Type B pancreatic cell (in vitro differentiated cells): ENCODE data around the gene RAD9A. TPM values are rescaled to one million over a fixed set of nuclear protein-coding genes. Genes with fewer than 3 reads are reported as not detected.

Experiments
- DNase-seq: peaks from one replicate; pipeline ENCODE4 v3.0.0; 2021; ENCODE audit warnings: mixed read lengths; ENCODE audit not compliant: unreplicated experiment; ENCODE audit errors: extremely low spot score
- H3K27ac Mint-ChIP-seq: 2 replicates; pipeline ENCODE4 v1.8.0; 2021; ENCODE audit warnings: mild to moderate bottlenecking, mixed read lengths
- H3K27me3 Mint-ChIP-seq: 2 replicates; pipeline ENCODE4 v1.8.0; 2021; ENCODE audit warnings: mixed read lengths
- H3K36me3 Mint-ChIP-seq: 2 replicates; pipeline ENCODE4 v1.8.0; 2021; ENCODE audit warnings: mixed read lengths
- H3K4me1 Mint-ChIP-seq: one replicate; pipeline ENCODE4 v1.8.0; 2021; ENCODE audit warnings: mixed read lengths; ENCODE audit not compliant: unreplicated experiment
- H3K4me3 Mint-ChIP-seq: 2 replicates; pipeline ENCODE4 v1.8.0; 2021; ENCODE audit warnings: mild to moderate bottlenecking, mixed read lengths
- H3K9me3 Mint-ChIP-seq: 2 replicates; pipeline ENCODE4 v1.8.0; 2021; ENCODE audit warnings: mixed read lengths
- CTCF ChIP-seq: fragments of 200-600 bp; sonication (generic); conservative IDR thresholded peaks from 2 replicates; pipeline ENCODE4 v1.5.0; 2021; ENCODE audit warnings: antibody characterized with exemption, mild to moderate bottlenecking
- long read RNA-seq: library from polyadenylated mRNA; unstranded; transcript quantifications from one replicate; pipeline ENCODE4 v2.0.0, GENCODE V29; 2020
- total RNA-seq: library from RNA; stranded (reverse); gene quantifications from 2 replicates; pipeline ENCODE4 v1.2.1, GENCODE V29; 2021; ENCODE audit warnings: low replicate concordance

Gene RAD9A
- 29.5 and 41.2 TPM in 2 replicates for total RNA-seq
- long read RNA-seq, partial matches to known transcripts, result 0 of 3 reads
- long read RNA-seq, other reads (novel, unspliced or antisense), result 3 of 3 reads

DNA sequence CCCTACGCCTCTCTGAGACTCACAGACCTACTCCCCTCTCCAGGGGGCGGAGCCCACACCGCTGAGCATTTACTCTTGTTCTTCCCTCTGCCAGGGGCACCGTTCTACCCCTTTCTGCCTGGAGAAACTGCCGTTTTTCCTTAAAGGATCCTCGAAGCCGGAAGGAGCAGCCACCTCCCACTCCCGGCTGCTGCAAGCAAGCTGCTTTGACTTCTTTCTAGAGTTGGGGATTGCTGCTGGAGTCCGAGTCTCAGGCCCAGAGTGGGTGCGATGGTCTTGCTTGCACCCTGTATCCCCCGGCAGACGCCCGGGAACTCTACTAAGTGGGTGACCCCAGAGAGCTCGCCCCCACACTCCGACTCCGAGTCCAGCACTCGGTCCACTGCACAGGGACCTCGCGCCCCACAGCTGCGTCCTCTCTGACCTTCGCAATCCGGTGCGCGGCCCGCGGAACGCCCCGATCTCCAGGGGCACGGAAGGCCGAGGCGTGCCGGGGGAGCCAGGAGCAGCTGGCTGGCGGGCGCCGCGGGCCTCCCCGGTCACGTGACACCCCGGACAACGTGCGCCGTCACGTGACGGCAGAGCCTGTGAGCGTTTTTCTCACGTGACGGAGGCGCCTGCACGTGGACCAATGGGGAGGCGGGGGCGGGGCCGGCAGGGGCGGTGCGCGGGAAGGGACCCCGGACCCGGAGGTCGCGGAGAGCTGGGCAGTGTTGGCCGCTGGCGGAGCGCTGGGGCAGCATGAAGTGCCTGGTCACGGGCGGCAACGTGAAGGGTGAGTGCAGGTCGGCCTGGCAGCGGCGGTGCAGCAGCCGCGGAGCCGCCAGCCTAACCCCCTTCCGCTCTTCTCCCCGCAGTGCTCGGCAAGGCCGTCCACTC lies at the start of gene RAD9A:
TSS of gene RAD9A (plus strand) at position 683 of the 879 bp plus-strand sequence. CDS start at position 742, 59 bp downstream.
- peak within 1 kb of the TSS; percentile 85 for H3K27ac Mint-ChIP-seq
- H3K4me1 Mint-ChIP-seq, result peaks cover 18% of the 10 kb centered on the region
- DNase-seq, result peak; percentile 96
- H3K4me3 Mint-ChIP-seq, result peak within 1 kb of the TSS; percentile 92
- H3K27me3 Mint-ChIP-seq, result peaks cover 11% of the 10 kb centered on the region
- H3K36me3 Mint-ChIP-seq, result no peaks in the 10 kb centered on the region
- H3K9me3 Mint-ChIP-seq, result no peaks in the 10 kb centered on the region
- no peak for TF ChIP-seq CTCF

- no peaks in the 10 kb centered on the region for H3K9me3 Mint-ChIP-seq
- DNase-seq, result no peak
- H3K4me1 Mint-ChIP-seq, result peaks cover 16% of the 10 kb centered on the region
- no peaks in the 10 kb centered on the region for H3K36me3 Mint-ChIP-seq
- H3K27me3 Mint-ChIP-seq, result no peaks in the 10 kb centered on the region
- H3K4me3 Mint-ChIP-seq, result no peak overlapping the region
- no peak overlapping the region for H3K27ac Mint-ChIP-seq
- TF ChIP-seq CTCF, result no peak
These were observed 47.5 kb upstream of the RAD9A start for GRCh38 chr11:67344264-67344663.

DNA sequence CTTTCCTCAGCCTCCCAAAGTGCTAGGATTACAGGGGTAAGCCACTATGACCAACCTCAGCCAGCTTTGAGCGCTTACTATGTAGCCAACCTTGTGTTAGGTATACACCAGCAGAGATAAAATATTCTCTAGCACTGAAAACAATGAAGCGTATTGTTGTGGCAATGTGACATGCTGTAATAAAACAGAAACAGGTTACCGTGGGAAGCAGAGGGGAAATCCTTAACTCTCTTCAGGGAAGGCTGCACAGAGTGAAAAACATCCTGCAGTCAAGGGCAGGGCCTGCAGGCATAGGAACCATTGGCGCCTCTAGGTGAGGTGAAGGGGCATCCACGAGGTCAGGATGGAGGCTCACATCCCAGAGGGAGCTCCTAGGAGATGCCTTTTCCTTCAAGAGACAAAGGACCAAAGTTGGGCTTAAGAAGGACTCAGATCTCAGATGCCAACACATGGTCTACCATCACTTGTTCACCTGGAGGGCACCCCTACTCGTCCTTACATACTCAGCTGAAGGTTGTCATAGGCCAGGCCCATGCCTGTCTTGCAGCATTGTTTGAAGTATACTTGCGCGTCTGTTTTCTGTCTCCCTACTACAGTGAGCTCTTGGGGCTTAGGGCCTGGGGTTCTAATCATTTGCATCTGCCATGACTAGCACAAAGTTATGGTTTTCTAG lies 46.4 kb upstream of the RAD9A start:
- no peak for TF ChIP-seq CTCF
- Mint-ChIP-seq H3K4me3 (no peak overlapping the region), H3K27me3 (no peaks in the 10 kb centered on the region), H3K9me3 (no peaks in the 10 kb centered on the region), H3K4me1 (peaks cover 17% of the 10 kb centered on the region), H3K27ac (peak overlapping the region; percentile 72), H3K36me3 (no peaks in the 10 kb centered on the region)
- DNase-seq, result no peak

- peak; percentile 70 for TF ChIP-seq CTCF
- DNase-seq, result no peak
- peak overlapping the region; percentile 72 for H3K27ac Mint-ChIP-seq
- no peaks in the 10 kb centered on the region for H3K9me3 Mint-ChIP-seq
- H3K4me1 Mint-ChIP-seq, result peaks cover 19% of the 10 kb centered on the region
- H3K36me3 Mint-ChIP-seq, result no peaks in the 10 kb centered on the region
- H3K4me3 Mint-ChIP-seq, result peak overlapping the region; percentile 34
- no peaks in the 10 kb centered on the region for H3K27me3 Mint-ChIP-seq
These were observed 45.6 kb upstream of the RAD9A start for GRCh38 chr11:67345920-67346819.
